ENCODE data around the gene RNASEH2B. TPM values are rescaled to one million over a fixed set of nuclear protein-coding genes. Genes with fewer than 3 reads are reported as not detected.

RNASEH2B gene
- total and polyA plus RNA-seq, 4 donors = 7.8 to 44.1 (median 9.3) TPM

GRCh38 chr13:50951366-50951765 is 41.8 kb downstream of the RNASEH2B start:
- H3K4me3 ChIP-seq (ENCODE audit: low read depth in 1 of 3, low read length in 3 of 3) = no peak overlapping the region
- no peak for DNase-seq (ENCODE audit: low spot score)
- WGBS = 92% methylated on average over 3 of the region's 3 CpGs

DNA sequence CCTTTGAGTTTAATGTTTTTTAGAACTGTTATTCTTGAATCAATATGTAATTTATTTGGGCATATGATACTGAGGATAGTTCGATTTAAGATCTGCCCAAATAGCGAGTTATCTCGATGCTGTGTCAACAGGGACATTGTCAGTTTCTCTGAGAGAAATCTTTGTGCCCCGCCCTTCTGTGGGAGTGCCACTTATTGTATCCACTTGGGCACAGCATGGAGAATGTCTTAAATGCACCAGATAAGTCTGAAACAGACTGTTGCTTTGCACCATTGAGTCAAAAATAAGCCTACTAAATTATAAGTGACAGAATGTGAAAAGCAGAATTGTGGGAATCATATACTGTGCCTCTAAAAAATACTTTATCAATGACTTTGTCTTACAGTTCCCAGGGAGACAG is 45.6 kb downstream of the RNASEH2B start:
- H3K4me3 ChIP-seq (ENCODE audit: low read depth in 1 of 3, low read length in 3 of 3) = no peak overlapping the region
- H3K4me1 ChIP-seq (ENCODE audit: control insufficient read depth in 4 of 4, insufficient read depth in 4 of 4, low read length in 3 of 4) = no peaks in the 10 kb centered on the region
- H3K9me3 ChIP-seq (ENCODE audit: control insufficient read depth in 4 of 4, low read length in 3 of 4) = no peaks in the 10 kb centered on the region
- no peak overlapping the region for H3K27ac ChIP-seq (ENCODE audit: low read depth in 1 of 2, low read length in 2 of 2)
- no peaks in the 10 kb centered on the region for H3K27me3 ChIP-seq (ENCODE audit: control insufficient read depth in 4 of 4, insufficient read depth in 4 of 4, low read length in 3 of 4)
- no peak overlapping the region for H3K9ac ChIP-seq (ENCODE audit: low read depth in 1 of 2, low read length in 2 of 2)
- H3K36me3 ChIP-seq (ENCODE audit: control insufficient read depth in 4 of 4, insufficient read depth in 3 of 4, low read depth in 1 of 4, low read length in 3 of 4) = peaks cover 0 to 5% (median under 1%) of the 10 kb centered on the region in 4 donors
- 90% methylated on average over 4 of the region's 4 CpGs for WGBS
- no peak for TF ChIP-seq JUND (IDR thresholded peaks at IDR 0.05)
- TF ChIP-seq, protein P1, sequence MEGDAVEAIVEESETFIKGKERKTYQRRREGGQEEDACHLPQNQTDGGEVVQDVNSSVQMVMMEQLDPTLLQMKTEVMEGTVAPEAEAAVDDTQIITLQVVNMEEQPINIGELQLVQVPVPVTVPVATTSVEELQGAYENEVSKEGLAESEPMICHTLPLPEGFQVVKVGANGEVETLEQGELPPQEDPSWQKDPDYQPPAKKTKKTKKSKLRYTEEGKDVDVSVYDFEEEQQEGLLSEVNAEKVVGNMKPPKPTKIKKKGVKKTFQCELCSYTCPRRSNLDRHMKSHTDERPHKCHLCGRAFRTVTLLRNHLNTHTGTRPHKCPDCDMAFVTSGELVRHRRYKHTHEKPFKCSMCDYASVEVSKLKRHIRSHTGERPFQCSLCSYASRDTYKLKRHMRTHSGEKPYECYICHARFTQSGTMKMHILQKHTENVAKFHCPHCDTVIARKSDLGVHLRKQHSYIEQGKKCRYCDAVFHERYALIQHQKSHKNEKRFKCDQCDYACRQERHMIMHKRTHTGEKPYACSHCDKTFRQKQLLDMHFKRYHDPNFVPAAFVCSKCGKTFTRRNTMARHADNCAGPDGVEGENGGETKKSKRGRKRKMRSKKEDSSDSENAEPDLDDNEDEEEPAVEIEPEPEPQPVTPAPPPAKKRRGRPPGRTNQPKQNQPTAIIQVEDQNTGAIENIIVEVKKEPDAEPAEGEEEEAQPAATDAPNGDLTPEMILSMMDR (IDR thresholded peaks at IDR 0.05; ENCODE audit: low read depth, low read length, missing input control) = no peak
- no peak for TF ChIP-seq YY1 (IDR thresholded peaks at IDR 0.05)
- TF ChIP-seq SP1 (IDR thresholded peaks at IDR 0.05) = no peak
- no peak for TF ChIP-seq ZBTB33 (IDR thresholded peaks at IDR 0.05)
- no peak for TF ChIP-seq RAD21 (IDR thresholded peaks at IDR 0.05)
- TF ChIP-seq FOXA2 (IDR thresholded peaks at IDR 0.05) = no peak
- no peak for TF ChIP-seq NR2F2 (IDR thresholded peaks at IDR 0.05)
- TF ChIP-seq, protein P2, sequence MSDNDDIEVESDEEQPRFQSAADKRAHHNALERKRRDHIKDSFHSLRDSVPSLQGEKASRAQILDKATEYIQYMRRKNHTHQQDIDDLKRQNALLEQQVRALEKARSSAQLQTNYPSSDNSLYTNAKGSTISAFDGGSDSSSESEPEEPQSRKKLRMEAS (IDR thresholded peaks at IDR 0.05) = no peak
- TF ChIP-seq TAF1 (conservative IDR thresholded peaks at IDR 0.05) = no peak
- TF ChIP-seq FOXA1 (IDR thresholded peaks at IDR 0.05) = no peak
- no peak for DNase-seq (ENCODE audit: low spot score)

More at GRCh38 chr13:50951366-50951765, 41.8 kb downstream of the RNASEH2B start:
- no peak for TF ChIP-seq RXRA (IDR thresholded peaks at IDR 0.05)
- TF ChIP-seq NR2F2 (IDR thresholded peaks at IDR 0.05) = no peak
- no peak for TF ChIP-seq FOXA2 (IDR thresholded peaks at IDR 0.05)
- no peak overlapping the region for H3K9ac ChIP-seq (ENCODE audit: low read depth in 1 of 2, low read length in 2 of 2)
- H3K36me3 ChIP-seq (ENCODE audit: control insufficient read depth in 4 of 4, insufficient read depth in 3 of 4, low read depth in 1 of 4, low read length in 3 of 4) = peaks cover 0 to 5% (median 2%) of the 10 kb centered on the region in 4 donors
- no peak overlapping the region for H3K27ac ChIP-seq (ENCODE audit: low read depth in 1 of 2, low read length in 2 of 2)
- H3K9me3 ChIP-seq (ENCODE audit: control insufficient read depth in 4 of 4, low read length in 3 of 4) = no peaks in the 10 kb centered on the region
- H3K4me1 ChIP-seq (ENCODE audit: control insufficient read depth in 4 of 4, insufficient read depth in 4 of 4, low read length in 3 of 4) = no peaks in the 10 kb centered on the region
- no peaks in the 10 kb centered on the region for H3K27me3 ChIP-seq (ENCODE audit: control insufficient read depth in 4 of 4, insufficient read depth in 4 of 4, low read length in 3 of 4)

- Histone ChIP-seq H3K4me3 (ENCODE audit: low read depth in 1 of 3, low read length in 3 of 3) (no peak overlapping the region), H3K36me3 (ENCODE audit: control insufficient read depth in 4 of 4, insufficient read depth in 3 of 4, low read depth in 1 of 4, low read length in 3 of 4) (peaks cover 0 to 5% (median under 1%) of the 10 kb centered on the region in 4 donors), H3K9me3 (ENCODE audit: control insufficient read depth in 4 of 4, low read length in 3 of 4) (no peaks in the 10 kb centered on the region), H3K4me1 (ENCODE audit: control insufficient read depth in 4 of 4, insufficient read depth in 4 of 4, low read length in 3 of 4) (no peaks in the 10 kb centered on the region), H3K27ac (ENCODE audit: low read depth in 1 of 2, low read length in 2 of 2) (no peak overlapping the region), H3K27me3 (ENCODE audit: control insufficient read depth in 4 of 4, insufficient read depth in 4 of 4, low read length in 3 of 4) (no peaks in the 10 kb centered on the region), H3K9ac (ENCODE audit: low read depth in 1 of 2, low read length in 2 of 2) (no peak overlapping the region)
- 98% methylated on average over 1 of the region's 1 CpG for WGBS
- no peak for DNase-seq (ENCODE audit: low spot score)
- TF ChIP-seq HNF4G (IDR thresholded peaks at IDR 0.05) = no peak
- TF ChIP-seq EGR1 (IDR thresholded peaks at IDR 0.05; ENCODE audit: low read depth in 2 of 2) = no peak
- no peak for TF ChIP-seq GABPA (IDR thresholded peaks at IDR 0.05 in 1 of 2, conservative IDR thresholded peaks at IDR 0.05 in 1 of 2)
- TF ChIP-seq NR2F2 (IDR thresholded peaks at IDR 0.05) = no peak
- TF ChIP-seq, protein P2 (IDR thresholded peaks at IDR 0.05) = no peak
- no peak for TF ChIP-seq ZBTB33 (IDR thresholded peaks at IDR 0.05)
- TF ChIP-seq, protein P1 (IDR thresholded peaks at IDR 0.05; ENCODE audit: low read depth, low read length, missing input control) = no peak
- no peak for TF ChIP-seq HNF4A (conservative IDR thresholded peaks at IDR 0.05)
- TF ChIP-seq, protein P3, sequence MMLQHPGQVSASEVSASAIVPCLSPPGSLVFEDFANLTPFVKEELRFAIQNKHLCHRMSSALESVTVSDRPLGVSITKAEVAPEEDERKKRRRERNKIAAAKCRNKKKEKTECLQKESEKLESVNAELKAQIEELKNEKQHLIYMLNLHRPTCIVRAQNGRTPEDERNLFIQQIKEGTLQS (IDR thresholded peaks at IDR 0.05) = no peak
Observed at GRCh38 chr13:50955798-50956197, 46.2 kb downstream of the RNASEH2B start.
